ENCODE measurements around the gene PRDX5. TPM values are rescaled to one million over a fixed set of nuclear protein-coding genes. Genes with fewer than 3 reads are reported as not detected.

Gene PRDX5
- total RNA-seq, 4 donors from 2014 or later: 97.1 to 156 (median 113) TPM

GRCh38 chr11:64304316-64305072 is 13.4 kb upstream of the PRDX5 start:
- Histone ChIP-seq H3K36me3 (no peaks in the 10 kb centered on the region), H3K4me3 (peak overlapping the region; percentile 63 to 65), H3K4me1 (peaks cover 0 to 23% of the 10 kb centered on the region in 2 donors), H3K27me3 (peaks cover 0 to 13% of the 10 kb centered on the region in 2 donors), H3K27ac (peak overlapping the region; percentile 80 to 92), H3K9me3 (no peaks in the 10 kb centered on the region)
- TF ChIP-seq, protein P1, sequence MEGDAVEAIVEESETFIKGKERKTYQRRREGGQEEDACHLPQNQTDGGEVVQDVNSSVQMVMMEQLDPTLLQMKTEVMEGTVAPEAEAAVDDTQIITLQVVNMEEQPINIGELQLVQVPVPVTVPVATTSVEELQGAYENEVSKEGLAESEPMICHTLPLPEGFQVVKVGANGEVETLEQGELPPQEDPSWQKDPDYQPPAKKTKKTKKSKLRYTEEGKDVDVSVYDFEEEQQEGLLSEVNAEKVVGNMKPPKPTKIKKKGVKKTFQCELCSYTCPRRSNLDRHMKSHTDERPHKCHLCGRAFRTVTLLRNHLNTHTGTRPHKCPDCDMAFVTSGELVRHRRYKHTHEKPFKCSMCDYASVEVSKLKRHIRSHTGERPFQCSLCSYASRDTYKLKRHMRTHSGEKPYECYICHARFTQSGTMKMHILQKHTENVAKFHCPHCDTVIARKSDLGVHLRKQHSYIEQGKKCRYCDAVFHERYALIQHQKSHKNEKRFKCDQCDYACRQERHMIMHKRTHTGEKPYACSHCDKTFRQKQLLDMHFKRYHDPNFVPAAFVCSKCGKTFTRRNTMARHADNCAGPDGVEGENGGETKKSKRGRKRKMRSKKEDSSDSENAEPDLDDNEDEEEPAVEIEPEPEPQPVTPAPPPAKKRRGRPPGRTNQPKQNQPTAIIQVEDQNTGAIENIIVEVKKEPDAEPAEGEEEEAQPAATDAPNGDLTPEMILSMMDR (IDR thresholded peaks at IDR 0.05): peak; percentile 69 to 80 (median 78)
- no peak for TF ChIP-seq POLR2A (IDR thresholded peaks at IDR 0.05)
- intact Hi-C loops (cut with DNase I; ENCODE audit: low total_unique reads): no loop called here
- DNase-seq: peak; percentile 86 to 89

- TF ChIP-seq, protein P1 (IDR thresholded peaks at IDR 0.05): no peak
- peak; percentile 10 to 60 for TF ChIP-seq POLR2A (IDR thresholded peaks at IDR 0.05)
- Histone ChIP-seq H3K27me3 (peaks cover 0 to 7% of the 10 kb centered on the region in 2 donors), H3K4me1 (peaks cover 0 to 16% of the 10 kb centered on the region in 2 donors), H3K36me3 (no peaks in the 10 kb centered on the region), H3K9me3 (no peaks in the 10 kb centered on the region), H3K4me3 (peak within 1 kb of the TSS; percentile 63 to 65), H3K27ac (peak within 1 kb of the TSS; percentile 80 to 92)
- intact Hi-C loops (cut with DNase I; ENCODE audit: low total_unique reads): no loop called here
- DNase-seq: peak; percentile 99
These were observed 12.7 kb upstream of the PRDX5 start, which contains the start of gene ESRRA for GRCh38 chr11:64305075-64305690. ESRRA (plus strand) TSS chr11:64305524; CDS start chr11:64307180, 1,656 bp downstream.

- Histone ChIP-seq H3K27ac (peak overlapping the region; percentile 55 to 92), H3K9me3 (no peaks in the 10 kb centered on the region), H3K27me3 (no peaks in the 10 kb centered on the region), H3K4me3 (peak overlapping the region; percentile 53 to 63), H3K36me3 (no peaks in the 10 kb centered on the region), H3K4me1 (peaks cover 0 to 12% of the 10 kb centered on the region in 2 donors)
- intact Hi-C loops (cut with DNase I; ENCODE audit: low total_unique reads): no loop called here
- peak; percentile 66 for DNase-seq
- TF ChIP-seq POLR2A (IDR thresholded peaks at IDR 0.05): peak in 1 of 2 donors; percentile 27
- TF ChIP-seq, protein P1 (IDR thresholded peaks at IDR 0.05): no peak
These were observed 12.0 kb upstream of the PRDX5 start for GRCh38 chr11:64305691-64306562.

GRCh38 chr11:64306563-64306875 is 11.4 kb upstream of the PRDX5 start:
- DNase-seq: no peak
- intact Hi-C loops (cut with DNase I; ENCODE audit: low total_unique reads): no loop called here
- H3K36me3 ChIP-seq: no peaks in the 10 kb centered on the region
- H3K4me3 ChIP-seq: peak overlapping the region; percentile 53 to 63
- H3K27ac ChIP-seq: peak overlapping the region; percentile 55 to 92
- TF ChIP-seq POLR2A (IDR thresholded peaks at IDR 0.05): no peak
- TF ChIP-seq, protein P1 (IDR thresholded peaks at IDR 0.05): no peak
- no peaks in the 10 kb centered on the region for H3K27me3 ChIP-seq
- H3K9me3 ChIP-seq: no peaks in the 10 kb centered on the region
- H3K4me1 ChIP-seq: peaks cover 0 to 12% of the 10 kb centered on the region in 2 donors

All from uterus (tissue), 4 donors.